ENCODE results near the gene FAM78B. TPM values are rescaled to one million over a fixed set of nuclear protein-coding genes. Genes with fewer than 3 reads are reported as not detected.

The FAM78B gene
- total RNA-seq, 1 experiment from 2014 or later, result not detected

DNA sequence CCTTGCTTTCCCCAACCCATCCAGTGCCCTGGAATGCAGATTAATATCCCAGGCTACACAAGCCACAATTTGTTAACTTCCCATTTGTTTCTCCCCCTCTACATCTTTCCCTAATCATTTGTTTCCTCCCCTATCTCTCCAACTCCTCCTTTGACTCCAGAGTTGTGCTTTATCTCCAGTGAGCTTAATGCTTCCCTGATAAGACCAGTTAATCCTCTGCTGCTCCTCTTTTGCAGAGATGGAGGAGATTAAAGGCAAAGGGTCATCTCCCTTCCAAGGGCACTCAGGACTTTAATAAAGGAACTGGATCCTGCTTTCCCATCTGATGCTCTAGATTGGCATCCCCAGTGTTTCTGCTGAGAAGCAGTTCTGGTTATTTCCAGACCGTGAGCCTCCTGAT is 7.1 kb downstream of the FAM78B start:
- H3K27me3 ChIP-seq (replicated peaks; ENCODE audit: control insufficient read depth, insufficient read depth, low read length), result no peaks in the 10 kb centered on the region; the same call in none of the 2 replicates
- POLR2A ChIA-PET, result no interaction called here
- BruUV-seq (replicated peaks), result no TSS peak

DNA sequence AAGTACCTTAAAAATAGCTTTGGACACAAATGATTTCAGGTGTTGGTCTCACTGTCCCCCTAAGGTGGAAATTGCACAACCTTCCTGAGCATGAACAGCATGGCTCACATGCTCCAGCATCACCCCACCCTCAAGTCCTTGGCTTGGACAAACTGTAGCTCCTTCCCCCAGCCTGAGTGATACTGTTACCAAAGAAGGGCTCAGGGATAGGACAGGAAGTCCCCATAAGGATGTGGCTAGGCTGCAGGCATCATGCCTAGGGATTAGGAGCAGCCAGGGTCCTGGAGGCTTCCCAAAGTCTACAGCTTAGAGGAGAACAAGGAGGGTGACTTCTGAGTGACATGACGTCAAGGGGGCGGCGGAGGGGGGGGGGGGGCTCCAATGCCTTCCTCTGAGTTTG is 10.1 kb downstream of the FAM78B start:
- POLR2A ChIA-PET, result no interaction called here
- Histone ChIP-seq H3K4me1 (no peaks in the 10 kb centered on the region), H3K4me3 (ENCODE audit: low read depth, low read length) (no peak overlapping the region), H3K36me3 (ENCODE audit: control insufficient read depth, insufficient read depth, low read length) (no peaks in the 10 kb centered on the region), H3K9me3 (no peaks in the 10 kb centered on the region), H3K27me3 (replicated peaks; ENCODE audit: control insufficient read depth, insufficient read depth, low read length) (no peaks in the 10 kb centered on the region; the same call in none of the 2 replicates)
- TF ChIP-seq, protein P1, sequence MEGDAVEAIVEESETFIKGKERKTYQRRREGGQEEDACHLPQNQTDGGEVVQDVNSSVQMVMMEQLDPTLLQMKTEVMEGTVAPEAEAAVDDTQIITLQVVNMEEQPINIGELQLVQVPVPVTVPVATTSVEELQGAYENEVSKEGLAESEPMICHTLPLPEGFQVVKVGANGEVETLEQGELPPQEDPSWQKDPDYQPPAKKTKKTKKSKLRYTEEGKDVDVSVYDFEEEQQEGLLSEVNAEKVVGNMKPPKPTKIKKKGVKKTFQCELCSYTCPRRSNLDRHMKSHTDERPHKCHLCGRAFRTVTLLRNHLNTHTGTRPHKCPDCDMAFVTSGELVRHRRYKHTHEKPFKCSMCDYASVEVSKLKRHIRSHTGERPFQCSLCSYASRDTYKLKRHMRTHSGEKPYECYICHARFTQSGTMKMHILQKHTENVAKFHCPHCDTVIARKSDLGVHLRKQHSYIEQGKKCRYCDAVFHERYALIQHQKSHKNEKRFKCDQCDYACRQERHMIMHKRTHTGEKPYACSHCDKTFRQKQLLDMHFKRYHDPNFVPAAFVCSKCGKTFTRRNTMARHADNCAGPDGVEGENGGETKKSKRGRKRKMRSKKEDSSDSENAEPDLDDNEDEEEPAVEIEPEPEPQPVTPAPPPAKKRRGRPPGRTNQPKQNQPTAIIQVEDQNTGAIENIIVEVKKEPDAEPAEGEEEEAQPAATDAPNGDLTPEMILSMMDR (IDR thresholded peaks at IDR 0.05; ENCODE audit: insufficient read depth in 1 of 2, low read depth in 1 of 2, low read length in 1 of 2, severe bottlenecking in 1 of 2, unreplicated experiment in 1 of 2), result no peak
- Mint-ChIP-seq H3K4me1 (ENCODE audit: low read depth, unreplicated experiment) (no peaks in the 10 kb centered on the region), H3K4me3 (ENCODE audit: unreplicated experiment) (no peak overlapping the region), H3K36me3 (ENCODE audit: insufficient read depth, unreplicated experiment) (no peaks in the 10 kb centered on the region), H3K9me3 (ENCODE audit: unreplicated experiment) (no peaks in the 10 kb centered on the region), H3K27me3 (ENCODE audit: insufficient read depth, unreplicated experiment) (peaks cover 17% of the 10 kb centered on the region), H3K27ac (ENCODE audit: unreplicated experiment) (no peak overlapping the region)
- CTCF ChIA-PET, result no interaction called here
- DNase-seq, result no peak
- intact Hi-C loops (cut with micrococcal nuclease; ENCODE audit: unreplicated experiment), result no loop called here
- BruUV-seq (replicated peaks), result no TSS peak

More for the DNA sequence above, 7.1 kb downstream of the FAM78B start:
- DNase-seq, result no peak
- H3K36me3 ChIP-seq (ENCODE audit: control insufficient read depth, insufficient read depth, low read length), result no peaks in the 10 kb centered on the region
- H3K27ac Mint-ChIP-seq (ENCODE audit: unreplicated experiment), result no peak overlapping the region
- H3K36me3 Mint-ChIP-seq (ENCODE audit: insufficient read depth, unreplicated experiment), result no peaks in the 10 kb centered on the region
- intact Hi-C loops (cut with micrococcal nuclease; ENCODE audit: unreplicated experiment), result no loop called here
- CTCF ChIA-PET, result no interaction called here
- peaks cover 20% of the 10 kb centered on the region for H3K27me3 Mint-ChIP-seq (ENCODE audit: insufficient read depth, unreplicated experiment)
- H3K4me3 Mint-ChIP-seq (ENCODE audit: unreplicated experiment), result no peak overlapping the region
- no peaks in the 10 kb centered on the region for H3K9me3 Mint-ChIP-seq (ENCODE audit: unreplicated experiment)
- TF ChIP-seq, protein P1 (IDR thresholded peaks at IDR 0.05; ENCODE audit: insufficient read depth in 1 of 2, low read depth in 1 of 2, low read length in 1 of 2, severe bottlenecking in 1 of 2, unreplicated experiment in 1 of 2), result no peak
- no peaks in the 10 kb centered on the region for H3K9me3 ChIP-seq
- H3K4me3 ChIP-seq (ENCODE audit: low read depth, low read length), result no peak overlapping the region
- H3K4me1 ChIP-seq, result no peaks in the 10 kb centered on the region
- H3K4me1 Mint-ChIP-seq (ENCODE audit: low read depth, unreplicated experiment), result no peaks in the 10 kb centered on the region

DNA sequence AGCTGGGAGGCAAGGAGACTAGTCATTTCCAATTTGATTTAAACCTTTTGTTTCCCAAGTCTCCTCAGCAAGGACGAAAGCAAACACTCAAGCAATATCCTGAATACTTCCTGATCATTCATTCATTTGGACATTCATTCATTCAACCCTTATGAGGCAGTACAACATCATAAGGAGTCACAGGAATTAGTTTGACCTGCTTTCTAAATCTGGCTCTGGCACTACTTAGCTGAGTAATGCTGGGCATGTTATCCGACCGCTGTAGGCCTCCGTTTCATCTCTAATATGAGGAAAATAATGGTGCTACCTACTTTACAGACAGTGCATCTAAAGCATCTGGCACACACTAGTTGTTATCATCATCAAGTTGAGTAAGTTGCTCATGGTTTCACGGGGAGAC is 11.7 kb downstream of the FAM78B start:
- no peaks in the 10 kb centered on the region for H3K36me3 ChIP-seq (ENCODE audit: control insufficient read depth, insufficient read depth, low read length)
- Mint-ChIP-seq H3K27me3 (ENCODE audit: insufficient read depth, unreplicated experiment) (peaks cover 10% of the 10 kb centered on the region), H3K4me1 (ENCODE audit: low read depth, unreplicated experiment) (no peaks in the 10 kb centered on the region), H3K36me3 (ENCODE audit: insufficient read depth, unreplicated experiment) (no peaks in the 10 kb centered on the region), H3K27ac (ENCODE audit: unreplicated experiment) (no peak overlapping the region), H3K4me3 (ENCODE audit: unreplicated experiment) (no peak overlapping the region), H3K9me3 (ENCODE audit: unreplicated experiment) (no peaks in the 10 kb centered on the region)
- ChIA-PET POLR2A (no interaction called here), CTCF (no interaction called here)
- intact Hi-C loops (cut with micrococcal nuclease; ENCODE audit: unreplicated experiment), result no loop called here
- no peak for DNase-seq
- TF ChIP-seq, protein P1 (IDR thresholded peaks at IDR 0.05; ENCODE audit: insufficient read depth in 1 of 2, low read depth in 1 of 2, low read length in 1 of 2, severe bottlenecking in 1 of 2, unreplicated experiment in 1 of 2), result no peak
- H3K4me3 ChIP-seq (ENCODE audit: low read depth, low read length), result no peak overlapping the region
- no peaks in the 10 kb centered on the region for H3K4me1 ChIP-seq
- no peaks in the 10 kb centered on the region; the same call in none of the 2 replicates for H3K27me3 ChIP-seq (replicated peaks; ENCODE audit: control insufficient read depth, insufficient read depth, low read length)
- no TSS peak for BruUV-seq (replicated peaks)
- H3K9me3 ChIP-seq, result no peaks in the 10 kb centered on the region
